ENCODE measurements around the gene ZDHHC14.

The ZDHHC14 gene

DNA sequence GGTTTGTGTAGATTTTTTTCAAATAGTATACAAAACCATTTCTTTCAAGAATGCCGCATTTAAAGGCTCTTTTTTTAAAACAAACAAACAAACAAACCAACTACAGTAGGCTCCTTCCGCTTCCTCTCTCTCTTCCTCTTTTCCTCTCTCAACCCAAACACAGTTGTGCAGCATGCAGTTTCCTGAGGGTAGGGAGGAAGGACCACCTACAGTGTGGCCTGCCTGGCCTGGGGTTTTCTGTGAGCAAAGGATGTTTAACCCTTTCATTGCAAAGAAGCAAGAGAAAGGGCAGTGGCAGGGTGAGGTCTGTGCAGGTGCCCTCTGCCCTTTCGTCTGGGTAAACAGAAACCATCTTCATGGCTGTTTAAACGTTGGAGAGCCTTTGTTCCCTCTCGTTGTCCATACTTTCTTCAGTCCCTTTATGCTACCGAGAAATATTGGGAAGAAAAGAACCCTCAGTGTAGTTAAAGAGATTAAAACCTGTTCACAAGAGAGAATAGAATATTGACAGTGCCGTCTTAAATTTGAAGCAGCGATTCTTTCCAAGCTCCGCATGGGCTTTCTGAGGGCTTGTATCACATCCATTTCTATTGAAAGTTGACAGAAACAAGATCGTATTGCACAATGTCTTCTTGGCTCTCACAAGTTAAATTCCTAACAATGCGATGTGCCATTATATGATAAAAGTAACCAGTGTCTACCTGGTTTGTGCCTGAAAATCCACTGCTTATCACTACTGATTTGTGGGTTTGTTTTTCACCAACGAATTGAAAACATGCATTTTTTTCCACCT is 226.5 kb downstream of the ZDHHC14 start:
- no peak for DNase-seq

DNA sequence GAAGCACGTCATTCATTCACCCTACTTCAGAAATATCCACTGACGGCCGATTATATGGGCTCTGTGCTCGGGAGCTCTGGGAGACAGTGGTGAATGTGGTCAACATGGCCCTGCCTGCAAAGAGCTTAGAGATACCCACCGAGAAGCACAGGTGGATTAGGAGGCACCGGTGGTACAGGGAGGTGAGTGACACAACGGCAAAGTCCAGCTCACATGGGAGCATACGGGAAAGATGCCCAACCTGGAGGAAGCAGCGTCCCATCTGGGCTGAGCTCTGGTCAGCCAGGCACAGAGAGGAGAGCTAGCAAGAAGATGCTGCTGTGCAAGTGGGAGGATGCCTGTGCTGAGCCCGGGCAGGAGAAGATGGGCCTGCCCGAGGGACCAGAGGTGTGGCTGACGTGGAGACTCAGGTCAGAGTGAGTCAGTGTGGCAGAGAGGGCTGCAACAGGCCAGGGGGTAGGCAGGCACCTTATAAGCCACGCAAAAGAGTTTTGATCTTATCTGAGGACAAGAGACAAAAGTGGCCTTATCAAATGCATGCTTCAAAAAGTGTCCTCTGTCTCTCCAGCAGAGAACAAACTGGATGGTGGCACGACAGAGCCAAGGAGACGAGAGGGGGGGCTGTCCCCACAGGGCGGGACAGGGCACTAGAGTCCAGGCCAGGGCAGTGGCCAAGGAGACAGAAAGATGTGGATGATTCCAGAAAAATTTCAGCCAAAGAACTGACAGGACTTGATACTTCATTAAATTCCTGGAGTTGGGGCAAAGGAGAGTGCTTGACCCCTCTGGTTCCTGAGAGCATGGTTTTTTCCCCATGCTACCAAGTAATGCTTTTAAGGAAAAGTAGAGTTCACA is 227.5 kb downstream of the ZDHHC14 start:
- DNase-seq, result no peak

DNA sequence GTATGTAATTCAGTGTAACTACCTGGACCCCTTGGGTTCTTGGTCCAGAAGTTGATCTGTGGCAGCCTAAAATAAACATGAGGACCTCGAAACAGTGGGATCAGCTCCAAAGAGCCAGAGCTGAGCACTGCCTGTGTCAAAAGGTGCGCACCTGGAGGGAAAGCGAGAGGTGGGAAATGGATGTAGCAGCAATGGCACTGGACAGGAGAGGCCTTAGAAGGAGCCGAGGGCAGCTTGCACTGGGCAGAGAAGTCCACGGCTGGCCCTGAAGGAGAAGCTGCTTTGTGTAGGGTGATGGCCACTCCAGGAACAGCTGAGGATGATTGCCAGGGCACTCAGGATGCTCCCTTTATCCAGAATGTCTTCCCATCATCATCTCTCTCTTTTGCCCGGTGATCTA is 228.1 kb downstream of the ZDHHC14 start:
- no peak for DNase-seq

DNA sequence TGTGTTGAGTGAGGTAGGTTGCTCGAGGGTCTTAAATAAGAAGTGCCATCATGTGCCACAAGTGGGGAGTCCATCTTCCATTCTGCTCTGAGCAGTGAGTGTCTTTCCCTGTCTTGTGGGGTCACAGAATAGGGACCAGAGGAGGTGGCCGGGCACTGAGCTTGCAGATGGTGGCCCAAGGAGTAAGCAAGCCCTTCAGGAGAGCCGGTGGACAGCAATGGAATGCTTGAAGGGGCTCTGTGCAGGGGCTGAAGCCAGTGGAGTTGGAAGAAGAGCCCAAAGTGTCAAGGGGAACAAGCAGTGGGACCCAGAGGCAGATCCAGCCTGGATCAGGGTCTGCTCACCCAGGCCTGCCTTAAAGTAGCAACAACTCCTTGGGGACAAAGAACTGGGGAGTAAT is 228.6 kb downstream of the ZDHHC14 start:
- no peak for DNase-seq

DNA sequence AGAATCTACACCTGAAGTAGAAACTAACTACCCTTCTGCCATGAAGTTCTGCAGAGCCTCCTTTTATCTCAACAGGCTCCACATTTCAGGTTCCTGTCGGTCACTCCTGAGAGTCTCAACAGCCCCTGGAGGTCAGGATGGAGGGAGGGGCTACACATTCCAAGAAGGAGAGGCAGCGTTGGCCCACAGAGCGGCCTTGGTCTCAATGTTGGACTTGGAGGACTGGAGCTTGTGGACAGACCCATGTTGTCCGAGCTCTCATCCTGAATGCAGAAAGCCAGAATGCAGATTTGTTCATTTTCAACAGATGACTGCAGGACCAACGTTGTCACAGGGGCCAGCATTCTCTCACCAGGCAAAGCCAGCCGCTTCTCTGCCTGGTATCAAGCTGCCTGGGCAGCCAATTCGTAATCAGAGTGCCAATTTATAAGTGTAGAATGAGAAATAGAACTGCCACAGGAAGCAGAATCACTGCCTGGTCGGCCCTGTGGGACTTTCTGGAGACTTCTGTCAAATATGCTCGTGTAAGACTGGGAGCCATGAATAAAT is 229.5 kb downstream of the ZDHHC14 start:
- DNase-seq, result no peak

DNA sequence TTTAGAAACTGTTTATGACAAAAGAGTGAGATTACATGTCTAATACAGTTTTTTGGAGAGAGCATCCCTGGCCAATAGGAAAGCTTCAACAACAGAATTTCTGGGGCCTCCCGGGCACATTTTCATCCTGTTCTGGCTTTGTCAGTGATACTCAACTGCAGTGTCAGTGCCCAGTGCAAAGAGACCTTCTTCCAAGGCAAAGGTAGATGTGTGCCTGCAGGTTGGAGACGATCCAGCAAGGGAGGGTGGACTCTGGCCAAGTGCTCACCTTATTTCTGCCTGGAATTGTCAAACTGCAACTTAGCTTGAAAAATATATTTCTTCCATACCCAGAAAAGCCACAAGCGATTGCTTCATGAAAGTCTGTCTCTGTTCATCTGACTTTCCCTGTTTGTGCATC is 230.4 kb downstream of the ZDHHC14 start:
- no peak for DNase-seq

DNA sequence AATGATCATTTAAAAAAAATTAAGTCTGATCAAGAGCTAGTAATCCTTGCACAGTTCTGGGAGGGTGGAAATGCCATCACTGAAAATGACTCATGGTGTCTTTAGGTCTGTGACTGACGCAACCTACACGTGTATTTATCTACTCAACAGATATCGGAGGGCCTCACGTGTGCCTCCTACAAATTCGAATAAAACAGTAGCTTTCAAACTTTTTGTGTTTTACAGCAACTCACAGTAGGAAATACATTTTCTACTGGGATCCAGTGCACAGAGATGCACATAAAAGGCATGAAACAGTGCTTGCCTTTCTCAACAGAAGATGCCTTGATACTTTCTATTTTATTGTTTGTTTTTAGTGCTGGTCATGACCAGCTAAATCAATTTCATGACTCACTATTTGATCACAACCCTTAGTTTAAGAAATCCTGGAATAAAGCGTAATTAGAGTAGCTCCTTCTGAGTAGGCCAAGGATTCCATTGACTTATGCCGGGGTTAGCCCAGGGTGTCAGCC is 232.1 kb downstream of the ZDHHC14 start:
- DNase-seq, result no peak

DNA sequence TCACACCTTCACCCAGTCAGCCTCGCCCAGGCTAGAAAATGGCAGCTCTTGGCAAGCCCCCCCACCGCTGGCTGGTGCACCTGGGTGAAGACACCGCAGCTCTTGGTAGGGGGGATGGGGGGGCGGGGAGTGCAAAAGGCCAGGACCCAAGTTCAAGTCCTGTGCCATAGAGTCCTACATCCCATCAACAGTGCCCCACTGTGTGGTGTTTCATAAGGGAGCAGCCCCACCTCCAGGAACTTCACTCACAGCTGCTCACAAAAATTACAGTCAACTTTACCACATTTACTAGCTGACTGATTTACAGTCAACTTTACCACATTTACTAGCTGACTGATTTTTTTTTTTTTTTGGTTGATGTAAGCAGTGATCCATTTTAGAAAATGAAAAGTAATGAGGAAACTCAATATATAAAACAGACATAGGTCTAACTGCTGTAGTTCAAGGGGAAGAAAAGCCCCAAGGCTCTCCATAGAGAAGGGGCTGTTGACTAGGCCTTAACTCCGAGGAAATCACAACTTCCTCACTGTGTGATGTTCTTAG is 233.1 kb downstream of the ZDHHC14 start:
- DNase-seq, result no peak

DNA sequence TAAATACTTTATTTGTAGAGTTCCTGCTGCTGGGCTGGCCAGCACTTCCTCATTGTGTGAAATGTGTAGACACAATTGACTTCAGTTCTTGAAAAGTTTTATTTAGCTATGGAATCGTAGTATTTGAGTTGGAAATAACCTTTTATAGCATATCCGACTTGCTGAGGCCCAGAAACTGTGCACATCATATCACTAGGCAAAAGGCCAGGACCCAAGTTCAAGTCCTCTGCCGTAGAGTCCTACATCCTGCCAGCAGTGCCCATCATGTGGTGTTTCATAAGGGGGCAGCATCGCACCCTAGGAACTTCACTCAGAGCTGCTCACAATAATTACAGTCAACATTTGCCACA is 234.4 kb downstream of the ZDHHC14 start:
- DNase-seq, result no peak

DNA sequence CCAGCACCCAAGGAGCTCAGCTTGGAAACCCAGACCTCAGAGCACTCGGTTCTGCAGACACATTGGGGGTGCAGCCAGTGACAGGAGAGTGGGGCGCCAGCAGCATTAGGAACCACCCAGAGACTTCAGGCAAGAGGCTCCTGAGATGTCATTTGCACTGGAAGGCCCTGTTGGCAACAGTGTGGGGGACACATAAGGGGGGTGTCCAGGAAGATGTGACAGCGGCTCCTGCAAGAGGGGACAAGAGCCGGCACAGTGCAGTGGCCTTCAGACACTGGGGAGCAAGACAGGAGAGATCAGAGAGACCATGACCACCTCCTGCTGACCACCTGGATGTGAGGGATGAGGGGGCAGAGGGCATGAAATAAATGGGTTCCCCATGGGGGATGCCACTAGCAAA is 235.0 kb downstream of the ZDHHC14 start:
- DNase-seq, result no peak

DNA sequence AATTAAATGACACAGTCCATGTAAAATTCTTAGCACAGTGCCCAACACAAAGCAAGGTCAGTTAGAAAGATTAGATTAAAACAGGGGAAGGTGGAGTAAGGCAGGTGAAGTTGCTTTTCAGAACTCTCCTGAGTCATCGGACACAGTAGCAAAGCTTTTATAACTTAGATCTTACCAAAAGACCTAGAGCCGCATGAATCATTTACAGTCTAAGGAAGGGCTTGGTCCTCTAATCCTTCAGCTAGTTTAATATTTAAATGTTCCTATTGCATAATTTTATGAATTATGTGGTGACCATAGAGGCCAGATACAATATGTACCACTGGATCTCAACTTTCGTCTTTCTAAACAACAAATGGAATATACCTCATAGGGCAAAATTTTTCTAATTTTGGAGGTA is 240.0 kb downstream of the ZDHHC14 start:
- no peak for DNase-seq

DNA sequence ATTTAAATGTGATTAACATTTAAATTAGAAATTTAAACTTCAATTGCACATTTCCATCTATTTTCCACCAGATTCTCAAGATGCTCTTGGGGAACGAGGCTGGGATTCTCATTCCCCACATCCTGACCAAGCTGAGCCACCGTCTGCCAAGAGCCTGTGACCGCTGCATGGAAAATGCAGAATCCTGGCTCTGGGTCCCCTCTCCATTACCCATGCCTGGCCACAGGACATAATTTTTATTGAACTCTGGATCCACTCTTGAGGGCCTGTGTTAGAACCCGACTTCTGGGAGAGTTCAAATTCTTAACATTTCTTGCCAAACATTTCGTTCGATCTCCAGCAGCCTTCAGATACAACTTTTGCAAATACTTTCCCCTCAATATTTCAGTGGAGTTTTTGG is 240.4 kb downstream of the ZDHHC14 start:
- no peak for DNase-seq

DNA sequence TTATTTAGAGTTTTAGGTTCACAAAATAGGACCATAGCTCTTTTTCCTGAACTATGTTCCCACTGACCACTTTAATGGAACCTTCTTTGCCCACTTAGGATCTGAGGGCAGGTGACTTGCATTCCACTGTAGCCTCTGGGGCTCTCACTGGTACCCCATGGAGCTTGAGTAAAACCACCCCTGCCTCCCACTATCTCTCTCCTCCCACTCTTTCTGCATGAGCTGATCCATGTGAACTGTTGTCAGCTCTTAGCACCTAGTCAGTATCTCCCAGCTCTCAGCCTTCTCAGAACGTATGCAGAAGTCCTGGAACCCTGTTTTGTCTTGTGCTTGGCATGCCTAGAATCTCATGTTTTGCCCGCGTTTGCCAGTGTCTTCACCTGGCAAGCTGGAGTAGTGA is 241.4 kb downstream of the ZDHHC14 start:
- no peak for DNase-seq

DNA sequence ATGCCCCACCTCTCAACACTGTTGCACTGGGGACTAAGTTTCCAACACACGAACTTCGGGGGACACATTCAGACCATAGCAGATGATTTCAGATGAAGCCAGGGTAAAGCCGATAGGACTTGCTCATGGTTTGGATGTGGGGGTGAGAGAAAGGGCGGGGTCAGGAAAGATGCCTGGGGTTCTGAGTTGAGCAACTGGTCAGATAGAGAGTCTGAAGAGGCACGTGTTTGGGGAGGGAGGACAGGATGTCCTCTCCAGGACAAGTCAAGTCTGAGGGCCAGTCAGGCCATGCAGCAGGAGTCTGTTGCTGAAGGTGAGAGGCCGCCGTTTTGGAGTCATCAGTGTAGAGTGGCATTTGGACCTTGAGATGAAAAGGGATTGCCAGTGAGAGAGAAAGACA is 244.1 kb downstream of the ZDHHC14 start:
- no peak for DNase-seq

DNA sequence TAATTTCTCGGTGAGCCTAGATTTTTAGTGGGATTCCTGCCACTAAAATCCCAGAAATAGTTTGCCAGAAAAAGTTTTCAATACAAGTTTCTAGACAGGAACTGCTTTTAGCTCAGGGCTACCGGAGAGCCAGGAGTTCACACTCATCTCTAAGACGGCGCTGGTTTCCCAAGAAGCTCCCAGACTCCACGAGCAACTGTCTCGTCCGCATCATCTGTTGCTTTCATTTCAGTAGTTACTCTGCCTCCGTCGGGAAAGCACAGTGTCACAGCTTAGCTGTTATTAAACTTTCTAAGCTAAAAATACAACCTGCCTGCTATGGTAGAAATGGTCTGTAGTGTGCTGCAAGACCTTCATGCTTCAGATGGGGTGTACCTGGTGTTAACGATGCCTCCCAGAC is 244.8 kb downstream of the ZDHHC14 start:
- no peak for DNase-seq

DNA sequence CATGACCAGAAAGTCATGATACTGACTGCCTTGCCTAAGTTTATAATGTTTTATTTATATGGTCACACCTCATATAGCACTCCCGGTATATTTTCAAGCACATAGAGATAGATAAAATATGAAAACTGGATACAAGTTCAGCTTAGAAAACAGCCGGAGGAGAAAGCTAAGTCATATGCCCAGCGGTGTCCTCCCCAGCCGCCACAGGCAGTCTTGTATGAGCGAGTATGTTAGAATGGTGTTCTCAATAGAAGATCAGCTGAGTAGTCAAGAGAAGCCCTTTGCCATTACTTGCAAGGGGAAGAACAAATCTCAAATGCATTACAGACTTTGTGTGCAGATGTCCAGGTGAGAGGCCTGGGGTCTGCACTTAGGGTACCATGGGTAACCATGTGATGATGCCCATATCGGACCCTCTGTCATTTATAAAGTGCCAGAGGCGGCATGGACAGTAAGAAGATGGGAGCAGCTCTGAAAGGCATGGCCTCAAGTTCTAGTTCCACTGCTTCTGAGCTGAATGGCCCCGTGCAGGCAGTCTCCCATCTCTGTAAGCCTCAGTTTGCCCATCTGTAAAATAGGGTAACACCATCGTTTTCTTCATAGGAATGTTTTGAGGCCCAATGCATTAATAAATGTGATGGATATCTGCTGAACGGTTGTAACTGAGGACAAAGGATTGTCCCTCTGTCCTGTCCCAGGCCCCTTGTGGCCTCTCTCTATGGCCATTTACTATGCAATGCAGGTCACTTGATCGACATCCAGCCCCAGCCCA is 246.4 kb downstream of the ZDHHC14 start:
- no peak for DNase-seq

DNA sequence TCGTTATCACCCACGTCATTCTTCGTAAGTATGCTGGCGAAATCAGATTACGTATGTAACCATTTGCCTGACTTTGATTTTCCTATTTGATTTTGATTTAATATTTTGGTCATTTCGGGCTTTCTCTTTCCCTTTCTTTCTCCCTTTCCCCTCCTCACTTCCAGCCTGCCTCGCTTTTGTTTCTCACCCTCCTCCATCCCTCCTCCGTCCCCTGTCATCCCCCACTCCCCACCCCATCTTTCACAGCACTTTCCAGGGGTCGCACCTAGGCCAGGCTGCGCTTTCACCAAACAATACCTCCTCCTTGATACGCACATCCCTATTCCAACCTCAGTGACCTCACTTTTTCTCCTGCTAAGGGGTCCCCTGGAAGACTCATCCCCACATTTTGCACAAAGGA is 247.5 kb downstream of the ZDHHC14 start:
- DNase-seq, result no peak

DNA sequence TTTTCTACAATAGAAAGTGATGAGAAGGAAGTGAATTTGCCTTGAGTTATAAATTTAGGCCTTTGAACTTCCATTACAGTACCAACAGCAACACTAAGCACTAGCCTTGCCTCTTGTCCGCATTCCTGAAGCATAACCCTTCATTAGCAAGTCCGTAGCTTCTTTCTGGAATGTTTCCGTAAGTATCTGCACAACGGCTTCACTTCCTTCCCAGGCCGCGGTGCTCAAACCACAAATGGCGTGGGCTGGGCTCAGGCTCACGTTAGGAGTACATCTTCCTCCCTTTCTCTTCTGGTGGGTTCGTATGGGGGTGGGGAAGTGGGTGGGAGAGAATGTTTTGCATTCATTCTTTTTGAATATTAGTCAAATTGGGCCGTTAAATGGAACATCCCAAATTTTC is 248.2 kb downstream of the ZDHHC14 start:
- no peak for DNase-seq

DNA sequence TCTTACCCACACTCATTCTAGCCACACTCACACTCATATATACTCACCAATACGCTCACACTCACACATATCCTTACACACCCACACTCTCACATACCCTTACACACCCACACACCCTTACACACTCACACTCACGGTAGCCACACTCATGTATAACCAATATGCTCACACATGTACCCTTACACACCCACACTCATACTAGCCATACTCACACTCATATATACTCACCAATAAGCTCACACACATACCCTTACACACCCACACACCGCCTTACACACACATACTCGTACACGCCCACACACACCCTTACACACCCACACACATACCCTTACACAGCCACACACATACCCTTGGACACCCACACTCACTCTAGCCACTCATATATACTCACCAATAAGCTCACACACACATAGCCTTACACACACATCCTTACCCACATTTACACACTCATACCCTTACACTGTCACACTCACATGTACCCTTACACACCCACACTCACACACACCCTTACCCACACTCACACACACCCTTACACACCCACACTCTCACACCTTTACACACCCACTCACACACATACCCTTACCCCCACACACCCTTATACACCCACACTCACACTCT is 249.6 kb downstream of the ZDHHC14 start:
- DNase-seq, result no peak

DNA sequence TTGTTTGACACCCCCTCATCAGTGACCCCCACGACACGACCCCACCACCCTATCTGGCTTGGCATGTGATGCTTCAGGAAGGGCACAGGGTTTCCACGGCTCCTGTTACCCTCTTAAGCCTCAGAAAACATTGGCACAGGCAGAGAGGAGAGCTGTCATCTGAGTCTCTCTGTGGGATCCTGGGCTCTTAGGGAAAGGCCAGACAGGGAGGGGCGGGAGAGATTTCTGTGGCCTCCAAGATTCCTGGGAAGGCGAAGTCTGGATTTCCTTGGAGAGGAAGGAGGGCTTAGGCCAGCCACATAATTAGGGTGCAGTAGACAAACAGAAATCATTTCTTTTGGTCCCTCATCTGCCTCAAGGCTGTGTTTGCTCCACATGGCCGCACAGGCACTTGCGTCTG is 250.4 kb downstream of the ZDHHC14 start:
- DNase-seq, result no peak

DNA sequence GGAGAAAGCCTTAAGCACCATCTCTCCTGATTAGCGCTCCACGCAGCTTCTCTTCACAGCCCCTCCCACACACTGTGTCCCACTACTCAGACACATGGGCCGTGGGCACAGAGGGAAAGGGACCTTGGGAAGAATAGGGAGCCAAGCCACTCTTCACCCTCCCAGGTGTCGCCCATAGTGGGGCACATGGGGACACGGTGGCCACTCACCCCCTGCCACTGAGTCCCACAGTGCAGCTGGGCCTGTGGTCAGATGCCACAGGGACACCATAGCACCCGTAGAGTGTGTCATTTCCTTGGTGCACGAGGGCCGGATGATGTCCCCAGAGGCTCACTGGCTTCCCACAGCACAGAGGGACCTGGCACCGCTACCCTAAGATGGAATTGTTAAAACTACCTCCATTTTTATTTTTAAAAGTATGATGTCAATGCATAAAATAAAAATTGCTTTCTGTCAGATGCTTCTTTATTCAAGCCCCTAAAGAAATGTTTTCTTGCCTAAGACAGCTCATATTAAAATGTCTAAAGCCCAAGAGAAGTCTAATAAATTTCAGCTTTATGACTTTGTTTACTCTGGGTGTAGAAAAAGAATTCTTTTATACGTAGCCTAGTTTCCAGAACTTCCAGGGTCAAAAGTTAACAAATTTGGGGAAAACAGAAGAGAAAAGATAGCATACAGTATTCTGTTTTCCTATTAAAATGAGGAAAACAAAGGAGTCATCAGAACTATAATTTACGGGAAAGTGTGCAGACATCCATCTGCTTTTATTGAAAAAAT is 251.0 kb downstream of the ZDHHC14 start:
- no peak for DNase-seq

DNA sequence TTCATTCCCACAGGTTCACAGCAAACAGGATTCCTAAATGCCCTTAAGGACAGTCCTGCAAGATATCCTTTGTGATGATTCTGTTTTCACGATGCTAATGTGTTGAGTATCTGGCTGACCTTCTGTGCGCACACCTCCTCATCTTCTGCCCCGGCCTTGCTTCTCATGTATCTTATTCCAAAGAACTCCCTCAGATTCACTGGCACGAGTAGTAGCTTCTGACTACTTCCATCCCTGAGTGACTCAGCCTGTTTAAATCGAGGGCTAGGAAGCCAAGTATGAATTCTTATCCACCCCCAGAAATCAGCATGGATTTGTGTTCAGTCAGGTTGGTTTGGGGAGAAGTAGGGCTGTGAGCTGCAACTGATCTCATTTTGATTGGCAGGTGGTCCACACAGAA is 251.8 kb downstream of the ZDHHC14 start:
- DNase-seq, result no peak
